ENCODE measurements around the gene A2ML1. TPM values are rescaled to one million over a fixed set of nuclear protein-coding genes. Genes with fewer than 3 reads are reported as not detected.
"Not testable (repeated sequence)": the region's sequence is repeated elsewhere in the genome, so short reads cannot be mapped to it uniquely, and the experiment has no call there.

The A2ML1 gene
- total RNA-seq, 1 experiment from 2014 or later, result 0.02 TPM

GRCh38 chr12:8816448-8817050 lies 5.9 kb upstream of the A2ML1 start:
- no peak for DNase-seq (ENCODE audit: low read depth)

- no peak for DNase-seq (ENCODE audit: low read depth)
These were observed 4.6 kb upstream of the A2ML1 start for GRCh38 chr12:8817856-8818255.

- DNase-seq (ENCODE audit: low read depth), result no peak
These were observed 3.9 kb upstream of the A2ML1 start for GRCh38 chr12:8818526-8818925.

GRCh38 chr12:8819666-8819980 lies 2.8 kb upstream of the A2ML1 start:
- peak; percentile 7 for DNase-seq (ENCODE audit: low read depth)

DNA sequence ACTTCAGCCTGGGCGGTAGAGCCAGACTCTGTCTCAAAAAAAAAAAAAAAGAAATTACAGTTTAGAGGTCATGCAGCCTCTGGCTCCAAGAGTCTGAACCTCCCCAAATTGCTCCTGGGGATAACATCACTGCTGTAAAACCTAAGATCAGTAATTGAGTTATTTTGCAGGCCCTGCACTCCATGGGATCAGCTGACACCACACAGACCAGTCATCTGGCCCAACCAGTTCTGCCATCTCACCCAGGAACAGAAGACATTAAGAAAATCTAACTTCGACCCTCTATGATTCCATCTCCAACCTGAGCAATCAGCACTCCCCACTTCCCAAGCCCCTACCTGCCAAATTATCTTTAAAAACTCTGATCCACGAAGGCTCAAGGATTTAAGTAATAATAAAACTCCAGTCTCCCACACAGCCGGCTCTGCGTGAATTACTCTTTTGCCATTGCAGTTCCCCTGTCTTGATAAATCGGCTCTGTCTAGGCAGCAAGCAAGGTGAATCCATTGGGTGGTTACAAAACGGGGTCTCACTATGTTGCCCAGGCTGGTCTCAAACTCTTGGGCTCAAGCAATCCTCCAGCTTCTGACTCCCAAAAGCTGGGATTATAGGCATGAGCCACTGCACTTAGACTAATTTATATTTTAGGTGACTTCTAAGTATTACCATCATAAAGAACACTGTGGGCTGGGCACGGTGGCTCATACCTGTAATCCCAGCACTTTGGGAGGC lies 1.6 kb upstream of the A2ML1 start:
- DNase-seq (ENCODE audit: low read depth), result not testable (repeated sequence)

GRCh38 chr12:8821591-8821990 lies 830 bp upstream of the A2ML1 start:
- no peak for DNase-seq (ENCODE audit: low read depth)

DNA sequence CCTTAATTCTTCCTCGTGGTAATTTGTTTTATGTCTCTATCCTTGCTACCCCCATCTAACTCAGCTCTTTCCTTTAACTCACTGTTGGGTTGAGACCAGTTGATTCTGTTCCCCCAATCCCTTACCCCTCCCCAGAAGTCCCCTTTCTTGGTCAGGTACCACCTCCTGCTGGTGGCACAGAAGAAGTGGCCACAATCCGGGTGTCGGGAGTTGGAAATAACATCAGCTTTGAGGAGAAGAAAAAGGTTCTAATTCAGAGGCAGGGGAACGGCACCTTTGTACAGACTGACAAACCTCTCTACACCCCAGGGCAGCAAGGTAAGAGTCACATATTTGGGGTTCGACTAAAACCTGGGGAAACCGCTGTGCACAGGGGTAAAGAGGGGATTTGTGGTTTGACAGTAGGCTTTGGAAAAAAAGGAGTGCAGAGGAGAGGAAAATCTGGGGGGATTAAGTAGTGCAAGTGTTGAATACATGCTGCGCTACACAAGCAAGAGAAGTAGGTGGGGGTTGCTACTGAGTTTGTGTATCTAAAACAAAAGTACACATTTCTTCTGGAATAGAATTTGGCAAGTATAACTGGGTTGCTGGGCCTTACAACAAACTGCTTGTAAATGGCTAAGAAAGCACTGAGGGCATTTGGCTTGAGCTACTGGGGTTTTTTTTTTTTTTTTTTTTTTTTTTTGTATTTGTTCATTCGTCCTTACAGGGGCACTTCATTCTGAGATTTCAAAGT lies 1.3 kb downstream of the A2ML1 start:
- DNase-seq (ENCODE audit: low read depth), result no peak

DNA sequence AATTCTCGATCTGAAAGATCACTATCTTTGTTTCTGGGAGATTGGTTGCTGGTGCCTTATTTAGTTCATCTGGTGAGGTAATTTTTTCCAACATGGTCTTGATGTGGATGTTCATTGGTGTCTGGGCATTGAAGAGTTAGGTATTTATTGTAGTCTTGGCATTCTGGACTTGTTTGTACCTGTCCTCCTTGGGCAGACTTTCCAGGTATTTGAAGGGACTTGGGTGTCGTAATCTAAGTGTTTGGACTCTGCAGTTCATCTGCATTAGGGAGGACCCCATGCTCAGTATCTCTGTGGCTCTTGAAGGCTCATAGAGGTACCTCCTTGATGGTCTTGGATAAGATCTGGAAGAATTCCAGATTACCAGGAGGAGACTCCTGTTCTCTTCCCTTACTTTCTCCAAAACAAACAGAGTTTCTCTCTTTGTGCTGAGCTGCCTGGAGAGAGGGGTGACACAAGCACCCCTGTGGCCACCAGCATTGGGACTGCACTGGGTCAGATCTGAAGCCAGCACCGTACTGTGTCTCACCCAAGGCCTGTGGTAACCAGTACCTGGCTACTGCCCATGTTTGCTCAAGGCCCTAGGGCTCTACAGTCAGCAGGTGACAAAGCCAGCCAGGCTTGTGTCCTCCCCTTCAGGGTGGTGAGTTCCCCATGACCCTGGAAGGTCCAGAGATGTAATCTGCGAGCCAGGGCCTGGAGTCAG lies 5.3 kb downstream of the A2ML1 start:
- no peak for DNase-seq (ENCODE audit: low read depth)

DNA sequence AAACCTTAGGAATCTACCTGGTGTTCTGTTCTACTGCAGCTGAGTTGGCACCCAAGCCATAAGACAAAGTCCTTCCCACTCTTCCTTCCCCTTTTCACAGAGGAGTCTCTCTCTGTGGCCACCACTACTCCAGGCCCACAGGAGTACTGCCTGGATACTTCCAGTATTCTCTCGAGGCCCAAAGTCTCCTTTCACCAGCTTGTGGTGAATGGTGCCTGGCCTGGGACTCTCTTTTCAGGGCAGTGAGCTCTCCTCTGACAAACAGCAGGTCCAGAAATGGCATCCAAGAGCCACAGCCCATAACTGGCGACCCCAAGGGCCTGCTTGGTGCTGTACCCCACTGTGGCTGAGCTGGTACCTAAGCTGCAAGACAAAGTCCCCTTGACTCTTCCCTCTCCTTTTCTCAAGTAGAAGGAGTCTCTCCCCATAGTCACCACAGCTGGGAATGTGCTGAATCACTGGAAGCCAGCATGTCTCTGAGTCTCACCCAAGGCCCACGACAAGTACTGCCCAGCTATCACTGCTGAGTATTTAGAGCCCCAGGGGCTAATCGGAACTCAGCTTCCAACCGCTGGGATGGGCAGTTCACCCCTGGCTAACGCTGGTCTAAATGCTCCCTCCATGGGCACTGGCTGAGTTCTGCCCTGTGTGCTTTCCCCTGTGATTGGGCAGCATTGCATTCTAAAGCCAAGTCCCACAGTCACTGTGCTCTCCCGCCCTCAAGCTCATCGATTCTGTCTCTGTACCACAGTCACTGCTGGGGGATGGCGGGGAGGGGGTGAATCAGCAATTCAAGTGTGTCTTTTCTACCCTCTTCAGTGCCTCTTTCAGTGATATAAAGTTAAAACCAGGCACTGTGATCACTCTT lies 6.1 kb downstream of the A2ML1 start:
- DNase-seq (ENCODE audit: low read depth), result no peak

- DNase-seq (ENCODE audit: low read depth), result no peak
These were observed 6.7 kb downstream of the A2ML1 start for GRCh38 chr12:8829125-8829518.

- DNase-seq (ENCODE audit: low read depth), result no peak
These were observed 7.2 kb downstream of the A2ML1 start for GRCh38 chr12:8829621-8830020.

- DNase-seq (ENCODE audit: low read depth), result no peak
These were observed 8.7 kb downstream of the A2ML1 start for GRCh38 chr12:8831116-8831515.

DNA sequence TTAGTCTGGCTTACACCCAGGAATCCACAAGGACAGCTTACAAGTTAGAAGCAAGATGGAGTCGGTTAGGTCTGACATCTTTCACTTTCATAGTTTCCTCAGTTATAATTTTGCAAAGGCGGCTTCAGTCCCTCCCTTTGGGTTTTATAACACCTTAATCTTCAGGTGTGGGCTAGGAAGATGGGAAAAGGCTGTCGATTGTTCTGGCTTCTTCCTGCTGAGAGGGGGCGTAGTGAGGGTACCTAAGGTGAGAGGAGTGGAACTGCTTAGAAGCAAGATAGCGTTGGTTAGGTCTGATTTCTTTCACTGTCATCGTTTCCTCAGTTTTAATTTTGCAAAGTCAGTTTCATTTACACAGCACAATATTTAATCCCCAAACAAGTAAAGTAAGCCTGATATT lies 10.1 kb downstream of the A2ML1 start:
- DNase-seq (ENCODE audit: low read depth), result no peak

DNA sequence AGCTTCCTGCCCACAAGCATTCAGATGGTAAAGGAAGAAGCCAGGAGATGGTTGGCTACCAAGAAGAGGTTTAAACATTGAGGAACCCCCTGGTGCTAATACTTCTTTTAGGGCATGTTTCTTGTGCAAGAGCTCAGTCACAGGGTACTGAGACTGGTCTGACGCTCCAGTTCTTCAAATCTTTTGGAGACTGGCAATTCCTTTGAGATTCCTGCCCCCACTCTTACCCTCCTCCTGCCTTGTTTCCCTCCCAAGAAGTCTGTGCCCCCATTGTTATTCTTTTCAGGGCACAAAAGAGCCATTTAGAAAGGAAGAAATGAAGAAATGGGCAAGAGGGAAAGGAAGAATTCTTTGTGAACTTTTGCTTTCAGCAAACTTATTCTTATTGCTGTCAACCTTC lies 11.8 kb downstream of the A2ML1 start:
- no peak for DNase-seq (ENCODE audit: low read depth)

GRCh38 chr12:8837291-8837690 lies 14.9 kb downstream of the A2ML1 start:
- no peak for DNase-seq (ENCODE audit: low read depth)

- no peak for DNase-seq (ENCODE audit: low read depth)
These were observed 17.9 kb downstream of the A2ML1 start for GRCh38 chr12:8840321-8840720.

DNA sequence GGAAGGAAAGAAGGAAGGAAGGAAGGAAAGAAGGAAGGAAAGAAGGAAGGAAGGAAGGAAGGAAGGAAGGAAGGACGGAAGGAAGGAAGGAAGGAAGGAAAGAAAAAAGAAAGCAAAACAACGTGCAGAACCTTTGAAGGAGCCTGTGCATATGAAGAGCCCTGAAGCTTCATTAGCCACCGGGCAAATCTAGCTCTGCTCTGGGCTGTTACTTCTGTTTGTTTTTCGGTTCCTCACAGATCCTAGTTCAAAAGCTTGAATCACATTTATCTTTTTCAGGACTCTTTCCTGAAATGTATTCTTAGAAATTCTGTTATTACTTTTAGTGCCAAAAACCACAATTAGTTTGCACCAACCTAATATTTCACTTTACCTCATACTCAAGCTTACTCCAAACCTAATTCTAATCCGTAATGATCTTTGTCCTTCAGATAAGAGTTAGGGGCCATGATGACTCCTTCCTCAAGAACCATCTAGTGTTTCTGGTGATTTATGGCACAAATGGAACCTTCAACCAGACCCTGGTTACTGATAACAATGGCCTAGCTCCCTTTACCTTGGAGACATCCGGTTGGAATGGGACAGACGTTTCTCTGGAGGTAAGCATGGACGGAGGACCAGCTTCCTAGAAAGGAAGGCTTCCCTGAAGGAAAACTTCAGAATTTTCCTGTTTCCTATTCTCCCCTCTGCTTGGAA lies 18.7 kb downstream of the A2ML1 start:
- DNase-seq (ENCODE audit: low read depth), result no peak

GRCh38 chr12:8841778-8842177 lies 19.4 kb downstream of the A2ML1 start:
- DNase-seq (ENCODE audit: low read depth), result no peak

GRCh38 chr12:8844665-8845064 lies 22.2 kb downstream of the A2ML1 start:
- DNase-seq (ENCODE audit: low read depth), result no peak

- DNase-seq (ENCODE audit: low read depth), result no peak
These were observed 23.9 kb downstream of the A2ML1 start for GRCh38 chr12:8846305-8846704.

GRCh38 chr12:8847435-8847834 lies 25.0 kb downstream of the A2ML1 start:
- no peak for DNase-seq (ENCODE audit: low read depth)
